T-helper 2 cell treated with Interferon-gamma antibody and Interleukin-4, amounts not matched to agents 5 μg/mL and 100 μg/mL, for 36 hours (primary cell): ENCODE data around the gene SLC29A2.
"Not testable (repeated sequence)": the region's sequence is repeated elsewhere in the genome, so short reads cannot be mapped to it uniquely, and the experiment has no call there.

Experiments
- DNase-seq: peaks from one replicate; pipeline ENCODE4 v3.0.0; 2021; ENCODE audit warnings: low spot score
- H3K27ac Mint-ChIP-seq: one replicate; pipeline ENCODE4 v1.8.0; 2021; ENCODE audit warnings: mild to moderate bottlenecking, mixed read lengths
- H3K27me3 Mint-ChIP-seq: one replicate; pipeline ENCODE4 v1.8.0; 2021; ENCODE audit warnings: low read depth, mixed read lengths
- H3K36me3 Mint-ChIP-seq: one replicate; pipeline ENCODE4 v1.8.0; 2021; ENCODE audit warnings: low read depth, mixed read lengths
- H3K4me1 Mint-ChIP-seq: one replicate; pipeline ENCODE4 v1.8.0; 2021; ENCODE audit warnings: low read depth, mixed read lengths
- H3K4me3 Mint-ChIP-seq: one replicate; pipeline ENCODE4 v1.8.0; 2022; ENCODE audit warnings: mild to moderate bottlenecking, moderate library complexity, mixed read lengths
- H3K9me3 Mint-ChIP-seq: one replicate; pipeline ENCODE4 v1.8.0; 2021; ENCODE audit warnings: mixed read lengths

SLC29A2 gene

DNA sequence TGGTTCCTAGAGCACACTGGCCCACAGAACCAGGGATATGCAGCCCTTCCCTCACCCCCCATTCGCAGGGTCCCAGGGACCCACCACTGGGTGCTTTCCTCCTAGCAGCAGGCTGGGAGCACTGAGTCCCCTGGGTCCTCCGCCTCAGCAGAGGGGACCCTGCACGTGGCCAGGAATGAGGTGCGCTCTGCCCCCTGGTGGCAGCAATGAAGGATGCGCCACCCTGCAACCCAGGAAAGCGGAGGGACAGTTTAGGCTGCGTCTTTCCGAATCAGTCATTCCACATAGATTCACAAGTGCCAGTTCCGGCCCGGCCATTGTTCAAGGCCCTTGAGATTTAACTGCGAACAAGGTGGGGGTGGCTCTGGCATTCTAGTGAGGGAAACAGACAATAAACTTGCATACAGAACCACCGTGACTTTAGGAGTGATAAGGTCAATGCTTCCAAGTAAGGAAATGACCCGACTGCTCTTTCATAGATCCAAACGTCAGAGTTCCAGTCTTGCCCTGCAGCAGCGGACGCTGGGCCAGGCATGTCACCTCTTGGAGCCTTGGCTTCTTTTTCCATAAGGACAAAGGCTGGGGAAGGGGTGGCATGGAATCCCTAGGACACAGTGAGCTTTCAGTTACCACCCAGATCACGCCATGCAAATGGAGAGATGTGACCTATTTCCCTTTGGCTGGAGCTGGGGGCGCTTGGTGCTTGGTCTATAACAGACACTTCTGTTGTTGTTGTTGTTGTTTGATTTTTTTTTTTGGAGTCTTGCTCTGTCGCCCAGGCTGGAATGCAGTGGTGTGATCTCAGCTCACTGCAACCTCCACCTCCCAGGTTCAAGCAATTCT is 43.0 kb downstream of the SLC29A2 start:
- peak; percentile 79 for DNase-seq
- H3K4me3 Mint-ChIP-seq: peak overlapping the region; percentile 55
- H3K27me3 Mint-ChIP-seq: no peaks in the 10 kb centered on the region
- H3K9me3 Mint-ChIP-seq: no peaks in the 10 kb centered on the region
- no peaks in the 10 kb centered on the region for H3K36me3 Mint-ChIP-seq
- H3K4me1 Mint-ChIP-seq: peaks cover 20% of the 10 kb centered on the region
- H3K27ac Mint-ChIP-seq: peak overlapping the region; percentile 62

DNA sequence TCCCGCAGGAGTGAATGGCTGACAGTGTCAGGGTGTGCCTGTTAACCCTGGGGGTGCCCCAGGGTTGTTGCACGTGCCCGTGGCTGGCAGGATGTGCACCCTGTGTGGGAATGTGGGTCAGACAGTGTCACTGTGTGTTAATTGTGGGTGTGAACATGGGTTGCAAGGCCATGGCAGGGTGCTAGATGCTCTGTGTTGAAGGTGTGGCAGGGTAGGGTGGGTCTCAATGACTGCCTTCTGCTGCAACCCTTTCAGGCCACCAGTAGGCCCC is 43.6 kb downstream of the SLC29A2 start:
- no peaks in the 10 kb centered on the region for H3K36me3 Mint-ChIP-seq
- peak overlapping the region; percentile 62 for H3K27ac Mint-ChIP-seq
- H3K4me1 Mint-ChIP-seq: peaks cover 20% of the 10 kb centered on the region
- no peak for DNase-seq
- no peaks in the 10 kb centered on the region for H3K9me3 Mint-ChIP-seq
- no peak overlapping the region for H3K4me3 Mint-ChIP-seq
- no peaks in the 10 kb centered on the region for H3K27me3 Mint-ChIP-seq

- Mint-ChIP-seq H3K9me3 (no peaks in the 10 kb centered on the region), H3K27me3 (no peaks in the 10 kb centered on the region), H3K36me3 (no peaks in the 10 kb centered on the region), H3K27ac (peak overlapping the region; percentile 62), H3K4me1 (peaks cover 20% of the 10 kb centered on the region), H3K4me3 (peak overlapping the region; percentile 6)
- no peak for DNase-seq
These were observed 44.2 kb downstream of the SLC29A2 start for GRCh38 chr11:66327171-66328030.

GRCh38 chr11:66326261-66327111 is 45.1 kb downstream of the SLC29A2 start:
- Mint-ChIP-seq H3K27me3 (no peaks in the 10 kb centered on the region), H3K4me1 (peaks cover 20% of the 10 kb centered on the region), H3K9me3 (no peaks in the 10 kb centered on the region), H3K27ac (peak overlapping the region; percentile 70), H3K36me3 (no peaks in the 10 kb centered on the region), H3K4me3 (no peak overlapping the region)
- no peak for DNase-seq

DNA sequence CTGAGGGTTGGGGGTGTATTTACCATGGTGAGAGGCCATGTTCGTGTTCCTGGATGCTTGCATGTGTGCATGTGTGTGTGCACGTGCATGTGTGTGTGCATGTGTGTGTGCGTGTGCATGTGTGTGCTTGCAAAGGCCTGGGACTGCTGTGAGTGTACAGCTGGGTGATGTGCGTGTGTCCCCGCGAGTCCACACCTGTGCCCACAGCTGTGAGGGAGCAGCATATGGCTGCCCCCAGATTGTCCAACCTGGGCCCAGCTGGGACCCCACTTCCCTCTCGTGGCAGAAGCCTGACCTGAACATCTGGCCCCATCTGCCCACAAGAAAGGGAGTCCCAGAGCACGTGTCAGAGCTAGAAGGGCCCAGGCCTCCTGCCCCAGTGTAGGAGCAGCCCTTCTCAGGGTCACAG is 46.3 kb downstream of the SLC29A2 start:
- H3K4me1 Mint-ChIP-seq: peaks cover 20% of the 10 kb centered on the region
- peaks cover 1% of the 10 kb centered on the region for H3K27me3 Mint-ChIP-seq
- no peak overlapping the region for H3K27ac Mint-ChIP-seq
- no peak for DNase-seq
- H3K36me3 Mint-ChIP-seq: no peaks in the 10 kb centered on the region
- peaks cover 2% of the 10 kb centered on the region for H3K9me3 Mint-ChIP-seq
- H3K4me3 Mint-ChIP-seq: no peak overlapping the region

DNA sequence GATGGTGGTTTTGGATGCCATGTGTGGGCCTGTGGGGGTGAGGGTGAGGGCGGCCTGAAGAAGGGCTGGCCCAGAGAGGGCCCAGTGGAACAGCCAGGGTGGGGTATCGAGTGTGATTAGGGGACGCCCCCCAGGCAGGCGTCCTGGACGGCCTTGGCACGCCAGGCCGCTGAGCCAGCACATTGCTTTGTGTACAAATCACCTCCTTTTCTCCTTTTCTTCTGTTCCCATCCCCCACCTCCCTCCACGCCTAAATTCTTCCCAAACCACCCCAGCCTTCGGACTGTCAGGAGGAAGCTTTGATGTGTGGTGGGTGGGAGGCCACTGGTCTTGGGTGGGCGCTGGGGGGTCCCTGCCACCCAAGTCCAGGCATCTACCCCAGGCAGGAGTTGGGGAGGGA is 46.9 kb downstream of the SLC29A2 start:
- Mint-ChIP-seq H3K36me3 (no peaks in the 10 kb centered on the region), H3K9me3 (peaks cover 8% of the 10 kb centered on the region), H3K4me1 (peaks cover 20% of the 10 kb centered on the region), H3K4me3 (no peak overlapping the region), H3K27me3 (peaks cover 5% of the 10 kb centered on the region), H3K27ac (no peak overlapping the region)
- DNase-seq: no peak

GRCh38 chr11:66323684-66324083 is 47.9 kb downstream of the SLC29A2 start:
- Mint-ChIP-seq H3K27ac (no peak overlapping the region), H3K27me3 (peaks cover 5% of the 10 kb centered on the region), H3K4me3 (no peak overlapping the region), H3K36me3 (no peaks in the 10 kb centered on the region), H3K4me1 (peaks cover 26% of the 10 kb centered on the region), H3K9me3 (peaks cover 8% of the 10 kb centered on the region)
- DNase-seq: no peak

DNA sequence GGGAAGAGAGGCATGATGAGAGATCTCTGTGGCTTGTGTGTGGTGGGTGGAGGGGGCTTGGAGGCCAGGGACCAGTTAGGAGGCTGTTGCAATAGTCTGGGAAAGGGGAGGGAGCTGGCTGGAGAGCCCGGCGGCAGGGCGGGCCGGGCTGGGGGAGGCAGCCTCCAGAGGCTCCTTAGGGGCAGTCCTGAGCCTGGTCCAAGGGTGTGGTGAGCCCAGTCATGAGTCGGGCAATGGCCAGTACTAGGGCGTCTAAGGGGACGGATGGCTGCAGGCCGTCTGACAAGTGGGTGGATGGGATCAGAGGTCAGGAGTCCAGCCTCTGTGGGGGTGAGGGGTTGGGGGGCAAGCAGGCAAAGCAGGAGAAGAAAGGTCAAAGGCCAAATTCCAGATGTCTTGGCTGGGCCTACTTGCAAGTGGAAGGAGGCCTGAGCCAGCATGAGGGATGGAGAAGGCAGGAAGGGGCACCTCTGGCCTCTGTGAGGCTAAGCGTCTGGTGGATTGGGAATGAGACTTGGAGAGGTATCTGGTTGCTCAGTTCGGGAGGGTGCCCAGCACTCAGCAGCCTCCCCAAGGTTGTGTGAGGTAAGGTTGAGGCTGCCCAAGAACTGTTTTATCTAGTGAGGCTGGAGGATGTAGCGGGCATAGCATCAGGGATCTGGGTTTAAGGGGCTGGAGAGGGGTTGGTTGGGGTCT is 48.7 kb downstream of the SLC29A2 start:
- Mint-ChIP-seq H3K27me3 (peaks cover 5% of the 10 kb centered on the region), H3K36me3 (no peaks in the 10 kb centered on the region), H3K4me3 (no peak overlapping the region), H3K27ac (no peak overlapping the region), H3K4me1 (peaks cover 26% of the 10 kb centered on the region), H3K9me3 (peaks cover 8% of the 10 kb centered on the region)
- no peak for DNase-seq

- no peak for DNase-seq
- no peak overlapping the region for H3K4me3 Mint-ChIP-seq
- H3K9me3 Mint-ChIP-seq: peaks cover 8% of the 10 kb centered on the region
- no peak overlapping the region for H3K27ac Mint-ChIP-seq
- no peaks in the 10 kb centered on the region for H3K36me3 Mint-ChIP-seq
- H3K27me3 Mint-ChIP-seq: peaks cover 5% of the 10 kb centered on the region
- H3K4me1 Mint-ChIP-seq: peaks cover 25% of the 10 kb centered on the region
These were observed 50.0 kb downstream of the SLC29A2 start for GRCh38 chr11:66321606-66322005.

GRCh38 chr11:66320748-66321147 is 50.8 kb downstream of the SLC29A2 start:
- H3K9me3 Mint-ChIP-seq, DNase-seq, H3K36me3 Mint-ChIP-seq, H3K4me3 Mint-ChIP-seq, H3K27ac Mint-ChIP-seq, H3K27me3 Mint-ChIP-seq: not testable (repeated sequence)
- peaks cover 20% of the 10 kb centered on the region for H3K4me1 Mint-ChIP-seq

DNA sequence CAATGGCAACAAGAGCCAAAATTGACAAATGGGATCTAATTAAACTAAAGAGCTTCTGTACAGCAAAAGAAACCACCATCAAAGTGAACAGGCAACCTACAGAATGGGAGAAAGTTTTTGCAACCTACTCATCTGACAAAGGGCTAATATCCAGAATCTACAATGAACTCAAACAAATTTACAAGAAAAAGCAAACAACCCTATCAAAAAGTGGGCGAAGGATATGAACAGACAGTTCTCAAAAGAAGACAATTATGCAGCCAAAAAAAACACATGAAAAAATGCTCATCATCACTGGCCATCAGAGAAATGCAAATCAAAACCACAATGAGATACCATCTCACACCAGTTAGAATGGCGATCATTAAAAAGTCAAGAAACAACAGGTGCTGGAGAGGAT is 51.3 kb downstream of the SLC29A2 start:
- peaks cover 19% of the 10 kb centered on the region for H3K4me1 Mint-ChIP-seq
- H3K27me3 Mint-ChIP-seq, H3K4me3 Mint-ChIP-seq, H3K9me3 Mint-ChIP-seq, H3K27ac Mint-ChIP-seq, H3K36me3 Mint-ChIP-seq, DNase-seq: not testable (repeated sequence)

GRCh38 chr11:66318600-66318970 is 53.0 kb downstream of the SLC29A2 start:
- Mint-ChIP-seq H3K27ac (peak overlapping the region; percentile 22), H3K4me1 (peaks cover 25% of the 10 kb centered on the region), H3K36me3 (no peaks in the 10 kb centered on the region), H3K27me3 (peaks cover 7% of the 10 kb centered on the region), H3K9me3 (peaks cover 8% of the 10 kb centered on the region), H3K4me3 (no peak overlapping the region)
- no peak for DNase-seq

DNA sequence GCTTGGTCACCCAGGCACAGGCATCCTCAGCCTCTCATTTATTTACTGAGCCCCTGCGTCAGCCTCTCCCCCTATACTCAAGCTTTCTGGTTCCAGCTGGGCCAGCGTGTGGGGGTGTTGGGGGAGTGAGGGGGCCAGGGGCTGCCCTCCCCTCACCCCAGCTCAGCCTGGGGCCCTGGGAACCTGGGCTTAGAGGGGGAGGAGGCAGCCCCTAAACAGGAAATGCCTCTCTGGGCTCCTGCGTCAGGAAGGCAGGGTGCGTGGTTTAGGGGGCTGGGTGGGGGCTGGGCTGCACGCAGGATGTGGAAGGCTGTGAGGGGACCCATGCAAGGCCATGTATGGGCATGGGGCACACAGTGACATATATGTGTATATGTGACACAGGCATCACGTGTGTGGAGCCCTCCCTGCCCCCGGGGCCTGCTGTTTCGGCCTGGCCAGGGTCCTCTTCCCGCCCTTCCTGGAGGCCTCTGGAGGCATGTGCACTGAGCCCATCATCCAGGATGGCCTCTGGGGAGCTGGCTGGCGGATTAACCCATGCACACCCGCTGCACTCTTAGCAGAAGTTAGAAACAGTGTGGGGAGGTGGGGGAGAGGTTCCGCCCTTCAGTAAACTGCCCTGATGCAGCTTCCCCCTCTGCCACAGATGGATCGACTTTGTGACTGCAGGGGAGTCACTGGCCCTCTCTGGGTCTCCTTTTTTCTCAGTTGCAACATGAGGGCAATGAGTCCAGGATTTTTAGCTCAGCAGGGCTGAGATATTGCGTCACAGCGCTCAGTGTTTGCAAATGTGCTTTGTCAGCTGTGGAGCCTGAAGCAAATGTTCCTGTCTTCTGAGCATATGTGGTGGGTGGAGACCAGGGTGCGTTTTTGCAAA is 53.6 kb downstream of the SLC29A2 start:
- H3K27ac Mint-ChIP-seq: peak overlapping the region; percentile 71
- DNase-seq: no peak
- H3K4me3 Mint-ChIP-seq: no peak overlapping the region
- H3K36me3 Mint-ChIP-seq: no peaks in the 10 kb centered on the region
- H3K9me3 Mint-ChIP-seq: peaks cover 8% of the 10 kb centered on the region
- peaks cover 7% of the 10 kb centered on the region for H3K27me3 Mint-ChIP-seq
- peaks cover 25% of the 10 kb centered on the region for H3K4me1 Mint-ChIP-seq
